Activated T-helper 1 cell treated with anti-CD3 and anti-CD28 coated beads, Interleukin-12 subunit alpha, Interleukin-12 subunit beta, Interleukin-2, Interleukin-4 antibody, amounts not matched to agents 30 ng/mL and 10 ng/mL and 1 ng/mL, durations not matched to agents 14 hours and 24 hours and 36 hours (primary cell): ENCODE measurements around the gene TAS1R2. TPM values are rescaled to one million over a fixed set of nuclear protein-coding genes. Genes with fewer than 3 reads are reported as not detected.
"Not testable (repeated sequence)": the region's sequence is repeated elsewhere in the genome, so short reads cannot be mapped to it uniquely, and the experiment has no call there.

Experiments used
- DNase-seq: peaks from one replicate; pipeline ENCODE4 v3.0.0; 2021; ENCODE audit warnings: low spot score
- H3K27ac Mint-ChIP-seq: one replicate; pipeline ENCODE4 v1.8.0; 2021; ENCODE audit warnings: mild to moderate bottlenecking, mixed read lengths
- H3K27me3 Mint-ChIP-seq: one replicate; pipeline ENCODE4 v1.8.0; 2022; ENCODE audit warnings: mild to moderate bottlenecking, moderate library complexity, mixed read lengths; ENCODE audit not compliant: insufficient read depth
- H3K36me3 Mint-ChIP-seq: one replicate; pipeline ENCODE4 v1.8.0; 2021; ENCODE audit warnings: low read depth, mixed read lengths
- H3K4me1 Mint-ChIP-seq: one replicate; pipeline ENCODE4 v1.8.0; 2021; ENCODE audit warnings: low read depth, mixed read lengths
- H3K4me3 Mint-ChIP-seq: one replicate; pipeline ENCODE4 v1.8.0; 2021; ENCODE audit warnings: mild to moderate bottlenecking, moderate library complexity, mixed read lengths
- H3K9me3 Mint-ChIP-seq: one replicate; pipeline ENCODE4 v1.8.0; 2021; ENCODE audit warnings: mixed read lengths
- intact Hi-C: fragments of 100-400 bp; cut with micrococcal nuclease; formaldehyde crosslinking; loops from one replicate; pipeline ENCODE4 v1.15.1; 2024
- total RNA-seq: library from RNA; stranded (reverse); gene quantifications from 2 replicates; pipeline ENCODE4 v1.2.3, GENCODE V29; 2022

The TAS1R2 gene
- total RNA-seq, 1 donor from 2014 or later = not detected

DNA sequence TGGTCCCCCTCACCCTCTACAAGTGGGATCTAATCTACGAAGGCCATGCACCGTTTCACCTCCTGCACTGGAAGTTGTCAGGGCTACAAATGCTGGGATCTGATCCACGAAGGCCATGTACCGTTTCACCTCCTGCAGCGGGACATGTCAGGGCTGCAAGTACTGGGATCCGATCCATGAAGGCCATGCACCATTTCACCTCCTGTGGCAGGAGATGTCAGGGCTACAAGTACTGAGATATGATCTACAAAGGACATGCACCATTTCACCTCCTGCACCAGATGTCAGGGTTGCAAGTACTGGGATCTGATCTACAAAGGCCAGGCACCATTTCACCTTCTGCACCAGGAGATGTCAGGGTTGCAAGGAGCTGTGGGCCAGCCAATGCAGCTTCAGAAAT is 35.9 kb upstream of the TAS1R2 start:
- H3K4me1 Mint-ChIP-seq = peaks cover 11% of the 10 kb centered on the region
- no peak overlapping the region for H3K4me3 Mint-ChIP-seq
- intact Hi-C loops = no loop called here
- no peak overlapping the region for H3K27ac Mint-ChIP-seq
- no peaks in the 10 kb centered on the region for H3K27me3 Mint-ChIP-seq
- H3K9me3 Mint-ChIP-seq = no peaks in the 10 kb centered on the region
- DNase-seq = no peak
- H3K36me3 Mint-ChIP-seq = no peaks in the 10 kb centered on the region

DNA sequence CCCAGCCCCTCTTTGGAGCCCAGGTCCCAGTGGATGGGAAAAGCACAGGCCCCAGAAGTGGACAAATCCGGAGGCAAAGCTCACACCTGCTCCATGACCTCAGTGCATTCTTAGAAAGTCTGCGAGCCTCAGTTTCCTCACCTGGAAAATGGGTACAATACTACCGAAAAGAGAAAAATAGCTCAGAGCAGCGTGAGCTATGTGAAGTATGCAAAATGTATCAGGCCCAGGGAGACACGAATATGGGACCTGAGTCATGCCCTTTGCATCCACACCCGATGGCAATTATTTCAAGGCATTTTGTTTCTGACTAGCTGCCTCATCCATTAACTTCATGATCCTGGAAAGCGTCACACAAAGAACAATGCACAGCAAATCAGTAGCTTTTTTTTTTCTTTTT is 33.7 kb upstream of the TAS1R2 start:
- intact Hi-C loops = no loop called here
- Mint-ChIP-seq H3K4me1 (no peaks in the 10 kb centered on the region), H3K4me3 (no peak overlapping the region), H3K9me3 (no peaks in the 10 kb centered on the region), H3K36me3 (no peaks in the 10 kb centered on the region), H3K27me3 (no peaks in the 10 kb centered on the region), H3K27ac (no peak overlapping the region)
- no peak for DNase-seq

DNA sequence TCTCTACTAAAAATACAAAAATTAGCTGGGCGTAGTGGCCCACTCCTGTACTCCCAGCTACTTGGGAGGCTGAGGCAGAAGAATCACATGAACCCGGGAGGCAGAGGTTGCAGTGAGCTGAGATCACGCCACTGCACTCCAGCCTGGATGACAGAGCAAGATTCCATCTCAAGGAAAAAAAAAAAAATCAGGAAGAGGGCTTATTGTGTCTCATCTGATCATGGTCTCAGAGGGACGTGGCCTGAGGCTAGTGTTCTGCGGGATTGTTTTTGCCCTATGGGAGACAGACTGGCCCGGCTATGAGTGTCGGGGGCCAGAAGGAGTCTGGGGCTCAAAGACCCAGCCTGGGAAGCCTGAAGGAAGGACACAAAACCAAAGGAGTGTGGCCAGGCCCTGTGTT is 32.4 kb upstream of the TAS1R2 start:
- intact Hi-C loops, H3K4me1 Mint-ChIP-seq, H3K36me3 Mint-ChIP-seq, H3K27ac Mint-ChIP-seq, H3K9me3 Mint-ChIP-seq, H3K4me3 Mint-ChIP-seq, DNase-seq, H3K27me3 Mint-ChIP-seq: not testable (repeated sequence)

DNA sequence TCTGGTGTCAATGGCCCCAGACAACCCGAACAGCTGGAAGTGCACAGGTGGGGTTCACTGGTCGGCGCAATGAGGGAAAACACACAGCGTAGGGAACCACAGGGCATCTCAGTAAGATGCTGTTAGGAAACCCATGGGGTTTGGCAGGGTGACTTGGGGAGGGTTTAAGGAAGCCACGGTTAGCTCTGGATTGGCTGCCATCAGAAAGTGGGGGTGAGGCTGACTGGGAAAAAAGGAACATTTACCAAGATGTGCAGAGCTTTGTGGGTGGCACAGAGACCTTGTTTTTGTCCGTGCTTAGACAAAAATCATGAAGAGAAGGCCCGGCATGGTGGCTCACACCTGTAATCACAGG is 31.9 kb upstream of the TAS1R2 start:
- Mint-ChIP-seq H3K9me3 (no peaks in the 10 kb centered on the region), H3K4me3 (no peak overlapping the region), H3K36me3 (no peaks in the 10 kb centered on the region), H3K27me3 (no peaks in the 10 kb centered on the region), H3K4me1 (no peaks in the 10 kb centered on the region), H3K27ac (no peak overlapping the region)
- no peak for DNase-seq
- intact Hi-C loops = no loop called here

DNA sequence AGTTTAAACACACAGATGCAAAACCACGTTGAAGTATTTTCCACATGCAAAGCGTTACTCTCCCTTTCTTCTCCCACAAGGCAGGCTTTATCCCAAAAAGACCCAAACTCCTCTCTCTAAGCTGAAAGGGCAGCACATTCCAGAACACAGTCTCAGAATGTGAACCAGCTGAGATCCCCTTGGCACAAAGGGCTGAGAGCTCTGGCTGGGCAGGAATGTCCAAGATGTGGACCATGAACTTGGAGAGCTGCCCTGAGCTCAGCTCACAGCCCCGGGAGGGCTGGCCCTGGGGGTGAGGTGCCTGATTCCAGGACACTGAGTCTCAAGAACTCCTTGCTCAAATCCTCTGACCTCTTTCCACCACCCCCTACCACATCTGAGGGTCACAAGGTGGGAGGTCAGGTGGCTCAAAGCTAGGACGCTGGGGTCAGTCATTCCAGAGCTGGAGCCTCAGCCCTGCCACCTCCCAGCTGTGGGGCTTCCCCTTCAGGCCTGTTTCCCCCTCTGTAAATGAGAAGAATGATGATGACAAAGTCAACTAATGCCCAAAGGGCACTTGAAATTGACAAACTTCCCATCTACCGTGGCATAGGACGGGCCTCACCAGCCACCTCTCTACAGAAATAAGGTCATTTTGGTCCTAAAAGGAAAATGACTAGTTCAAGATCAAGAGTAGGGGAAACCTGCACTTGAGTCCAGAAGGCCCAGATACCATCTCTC is 31.4 kb upstream of the TAS1R2 start:
- H3K4me1 Mint-ChIP-seq = no peaks in the 10 kb centered on the region
- H3K9me3 Mint-ChIP-seq = no peaks in the 10 kb centered on the region
- intact Hi-C loops = no loop called here
- DNase-seq = no peak
- H3K36me3 Mint-ChIP-seq = no peaks in the 10 kb centered on the region
- H3K27me3 Mint-ChIP-seq = no peaks in the 10 kb centered on the region
- no peak overlapping the region for H3K4me3 Mint-ChIP-seq
- H3K27ac Mint-ChIP-seq = no peak overlapping the region

DNA sequence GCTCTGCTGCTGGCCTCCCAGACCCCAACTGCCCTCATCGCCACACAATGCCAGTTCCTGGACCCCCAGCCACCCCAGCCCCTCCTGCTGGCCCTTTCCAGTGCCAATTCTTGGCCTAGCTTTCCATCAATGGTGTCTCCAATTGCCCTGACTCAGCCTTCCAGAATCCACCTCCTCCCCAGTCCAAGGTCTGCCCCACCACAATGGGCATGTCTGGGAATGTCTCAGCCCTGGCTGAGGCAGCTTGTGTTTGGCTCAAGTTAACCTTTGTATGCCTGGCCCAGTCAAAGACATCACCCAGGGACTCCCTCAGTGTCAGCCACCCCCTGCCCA is 26.5 kb upstream of the TAS1R2 start:
- Mint-ChIP-seq H3K4me1 (no peaks in the 10 kb centered on the region), H3K27me3 (no peaks in the 10 kb centered on the region), H3K36me3 (no peaks in the 10 kb centered on the region)

DNA sequence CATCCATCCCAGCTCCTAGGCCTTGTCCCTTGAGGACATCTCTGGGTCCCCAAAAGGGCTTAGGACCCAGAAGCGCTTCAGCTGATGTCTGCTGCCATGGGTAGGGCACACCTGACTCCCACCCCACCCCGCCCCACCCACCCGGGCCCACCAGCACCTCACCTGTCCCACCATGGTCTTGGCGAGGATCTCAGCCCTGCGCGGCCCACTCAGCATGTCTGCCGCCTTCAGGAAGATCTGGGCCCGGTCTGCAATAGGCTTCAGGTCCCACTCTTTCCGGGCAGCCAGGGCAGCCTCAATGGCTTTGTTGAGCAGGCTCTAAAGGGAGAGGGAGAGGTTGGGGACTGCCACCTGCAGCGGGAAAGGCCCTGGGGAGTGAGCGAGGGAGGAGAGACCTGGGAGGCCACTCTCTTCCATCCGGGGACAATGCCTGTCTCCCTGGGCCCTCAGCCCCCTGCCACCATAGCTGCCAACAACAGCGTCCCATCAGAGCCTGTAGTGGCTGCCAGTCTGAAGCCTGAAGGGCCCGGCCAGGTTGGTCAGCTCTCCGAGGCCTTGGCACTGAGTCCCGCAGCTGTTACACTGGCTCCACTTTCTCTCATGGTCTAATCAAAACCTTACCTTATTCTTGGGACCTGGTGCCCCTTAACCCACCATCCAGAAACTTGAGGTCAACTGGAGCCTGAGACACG is 26.0 kb upstream of the TAS1R2 start:
- Mint-ChIP-seq H3K4me1 (no peaks in the 10 kb centered on the region), H3K27ac (no peak overlapping the region), H3K9me3 (no peaks in the 10 kb centered on the region), H3K4me3 (no peak overlapping the region), H3K27me3 (no peaks in the 10 kb centered on the region), H3K36me3 (no peaks in the 10 kb centered on the region)
- no peak for DNase-seq
- intact Hi-C loops = no loop called here

More for the DNA sequence above, 26.5 kb upstream of the TAS1R2 start:
- H3K27ac Mint-ChIP-seq = no peak overlapping the region
- H3K4me3 Mint-ChIP-seq = no peak overlapping the region
- no peaks in the 10 kb centered on the region for H3K9me3 Mint-ChIP-seq
- no peak for DNase-seq
- intact Hi-C loops = no loop called here

DNA sequence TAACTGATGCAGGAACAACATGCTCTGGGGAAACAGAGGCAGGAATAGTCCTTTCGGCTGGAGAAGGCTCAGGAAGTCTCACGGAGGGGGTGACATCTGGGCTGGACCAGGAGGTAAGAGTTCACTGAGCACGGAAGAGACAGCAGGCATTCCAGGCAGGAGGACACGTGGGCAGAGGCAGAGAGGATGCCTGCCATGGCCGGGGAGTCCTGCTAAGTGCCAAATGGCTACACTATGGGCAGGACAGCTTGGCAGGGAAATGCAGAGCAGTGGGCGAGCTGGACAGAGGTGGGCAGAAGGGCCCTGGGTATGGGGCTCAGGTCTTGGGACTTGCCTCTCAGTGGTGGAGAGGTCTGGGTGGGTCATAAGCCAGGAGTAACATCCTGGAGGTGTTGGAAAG is 25.3 kb upstream of the TAS1R2 start:
- Mint-ChIP-seq H3K27me3 (no peaks in the 10 kb centered on the region), H3K9me3 (no peaks in the 10 kb centered on the region), H3K27ac (no peak overlapping the region), H3K4me3 (no peak overlapping the region), H3K4me1 (no peaks in the 10 kb centered on the region), H3K36me3 (no peaks in the 10 kb centered on the region)
- intact Hi-C loops = loop anchor here (1.0 kb wide), 5 partner anchors 23 to 357 kb away; no protein-coding TSS in a partner anchor
- no peak for DNase-seq

DNA sequence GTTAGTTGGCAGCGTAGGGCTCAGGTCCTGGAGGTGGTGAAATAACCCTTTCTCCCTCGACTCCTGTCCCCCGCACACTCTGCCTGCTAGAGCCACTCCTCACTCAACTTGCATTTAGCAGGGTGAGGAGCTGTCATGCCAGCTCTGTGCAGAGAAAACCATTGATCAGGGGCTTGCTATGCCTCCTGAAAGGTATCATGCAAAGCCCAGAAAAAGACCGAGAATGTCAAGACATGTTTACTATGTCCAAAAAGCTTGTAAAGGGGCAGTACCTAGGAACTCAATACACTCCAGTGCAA is 24.9 kb upstream of the TAS1R2 start:
- Mint-ChIP-seq H3K4me3 (no peak overlapping the region), H3K4me1 (no peaks in the 10 kb centered on the region), H3K9me3 (no peaks in the 10 kb centered on the region), H3K27ac (no peak overlapping the region), H3K36me3 (no peaks in the 10 kb centered on the region), H3K27me3 (no peaks in the 10 kb centered on the region)
- intact Hi-C loops = loop anchor here (1.0 kb wide), 5 partner anchors 23 to 357 kb away; no protein-coding TSS in a partner anchor
- no peak for DNase-seq

DNA sequence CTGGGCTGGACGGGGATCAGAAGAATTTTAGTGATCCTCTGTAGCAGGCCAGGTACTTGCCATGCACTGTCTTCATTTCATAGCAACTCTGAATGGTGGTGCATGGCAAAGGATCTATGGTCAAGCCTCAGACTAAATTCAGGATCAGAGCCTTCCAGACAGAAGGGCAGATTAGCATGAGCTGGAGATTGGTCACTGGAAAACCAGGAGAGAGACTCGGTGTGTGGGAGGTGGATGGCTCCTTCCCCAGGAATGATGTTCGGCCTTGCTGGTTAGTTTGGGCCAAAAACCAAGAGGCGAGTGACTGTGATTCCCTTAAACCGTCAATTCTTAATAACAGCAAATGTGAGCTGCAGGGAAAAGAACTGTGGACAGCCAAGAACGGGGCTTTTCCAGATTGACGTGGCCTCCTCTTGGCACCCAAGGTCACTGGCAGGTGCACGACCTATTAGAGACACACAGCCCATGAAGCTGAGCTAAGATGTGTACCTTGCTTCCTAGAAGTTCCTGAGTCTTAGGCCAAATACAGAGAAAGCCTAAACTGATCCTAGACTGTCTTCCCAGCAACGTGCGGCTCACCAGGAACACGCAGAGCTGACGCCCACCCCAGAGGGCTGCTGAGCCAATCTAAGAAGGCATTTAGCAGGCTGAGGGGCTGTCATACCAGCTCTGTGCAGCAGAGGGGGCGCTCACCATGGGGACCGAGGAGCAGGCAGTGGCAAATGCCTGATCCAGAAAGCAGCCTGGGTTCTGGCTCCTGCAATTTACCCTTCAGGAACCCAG is 24.4 kb upstream of the TAS1R2 start:
- Mint-ChIP-seq H3K27me3 (no peaks in the 10 kb centered on the region), H3K9me3 (no peaks in the 10 kb centered on the region), H3K27ac (no peak overlapping the region), H3K36me3 (no peaks in the 10 kb centered on the region), H3K4me3 (no peak overlapping the region), H3K4me1 (no peaks in the 10 kb centered on the region)
- intact Hi-C loops = loop anchor here (1.0 kb wide), 5 partner anchors 23 to 357 kb away; no protein-coding TSS in a partner anchor
- peak; percentile 49 for DNase-seq

DNA sequence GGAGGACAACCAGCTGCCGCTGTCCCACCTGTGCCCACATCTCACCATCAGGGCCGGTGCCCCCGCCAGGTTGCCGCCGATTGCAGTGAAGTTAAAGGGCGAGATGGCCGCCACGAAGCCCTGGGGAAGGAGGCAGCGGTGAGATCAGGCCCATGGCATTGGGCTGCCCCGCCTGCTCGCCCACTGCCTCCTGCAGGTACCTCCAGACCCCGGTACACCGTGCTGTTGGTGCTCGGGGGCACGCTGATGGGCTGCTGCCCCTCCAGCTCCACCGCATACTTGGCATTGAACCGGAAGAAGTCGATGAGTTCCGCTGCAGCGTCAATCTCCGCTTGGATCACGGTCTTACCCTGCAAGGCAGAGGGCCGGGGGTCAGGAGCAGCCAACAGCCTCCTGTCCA is 23.6 kb upstream of the TAS1R2 start:
- intact Hi-C loops = no loop called here
- Mint-ChIP-seq H3K4me3 (no peak overlapping the region), H3K9me3 (no peaks in the 10 kb centered on the region), H3K36me3 (no peaks in the 10 kb centered on the region), H3K27me3 (no peaks in the 10 kb centered on the region), H3K27ac (no peak overlapping the region), H3K4me1 (no peaks in the 10 kb centered on the region)
- no peak for DNase-seq

DNA sequence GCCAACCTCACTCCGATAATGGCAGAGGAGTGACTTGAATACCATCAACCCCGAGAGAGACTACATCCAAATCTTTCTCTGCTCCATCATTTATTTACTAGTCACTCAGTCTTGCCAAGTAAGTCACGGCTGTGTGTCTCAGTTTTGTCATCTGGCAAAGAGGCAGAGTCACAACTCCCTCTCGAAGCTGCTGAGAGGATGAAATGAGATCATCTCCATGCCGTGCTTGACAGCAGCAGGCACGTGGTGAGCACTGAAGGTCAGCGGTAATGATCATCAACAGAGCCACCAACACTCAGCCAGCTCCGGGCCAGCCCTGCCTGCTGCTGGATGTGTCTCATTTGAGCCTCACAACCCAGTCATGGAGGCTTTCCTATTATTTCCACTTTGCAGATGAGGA is 23.0 kb upstream of the TAS1R2 start:
- no peaks in the 10 kb centered on the region for H3K9me3 Mint-ChIP-seq
- intact Hi-C loops = no loop called here
- H3K27ac Mint-ChIP-seq = no peak overlapping the region
- H3K4me1 Mint-ChIP-seq = no peaks in the 10 kb centered on the region
- DNase-seq = no peak
- H3K27me3 Mint-ChIP-seq = no peaks in the 10 kb centered on the region
- H3K36me3 Mint-ChIP-seq = no peaks in the 10 kb centered on the region
- no peak overlapping the region for H3K4me3 Mint-ChIP-seq

DNA sequence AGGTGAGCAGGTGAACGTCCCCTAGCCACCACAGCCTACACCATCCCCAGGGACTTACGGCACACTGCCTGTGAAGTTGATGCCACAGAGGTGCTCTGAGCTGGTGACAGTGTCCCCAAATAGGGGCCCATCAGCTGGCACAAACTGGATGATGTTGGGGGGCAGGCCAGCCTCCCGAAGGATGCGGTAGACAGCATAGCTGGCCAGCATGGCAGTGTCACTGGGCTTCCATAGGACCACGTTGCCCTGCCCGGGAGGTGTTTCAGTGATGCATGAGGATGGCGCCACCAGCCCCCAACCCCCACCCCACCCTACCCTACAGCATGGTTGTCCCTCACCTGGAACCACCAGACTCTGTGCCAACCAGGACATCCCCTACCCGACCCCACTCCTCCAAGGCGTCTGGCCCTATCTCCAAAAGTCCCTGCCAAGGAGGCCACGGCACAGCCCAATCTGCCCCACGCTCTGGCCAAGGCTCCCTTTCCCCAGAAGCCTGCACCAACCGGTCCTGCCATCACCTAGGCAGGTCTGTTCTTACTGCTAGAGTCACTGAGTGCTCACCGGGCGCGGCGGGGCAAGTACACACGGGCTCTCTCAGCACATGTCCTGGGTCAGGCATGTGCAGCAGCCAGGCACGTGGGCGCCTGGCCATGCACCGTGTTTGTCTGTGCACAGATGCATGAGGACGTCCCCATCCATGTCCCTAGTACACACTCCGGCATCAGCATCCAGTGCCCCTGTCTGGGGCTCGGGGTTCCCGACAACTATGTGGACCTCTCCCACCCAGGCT is 22.4 kb upstream of the TAS1R2 start:
- intact Hi-C loops = no loop called here
- Mint-ChIP-seq H3K36me3 (no peaks in the 10 kb centered on the region), H3K27ac (no peak overlapping the region), H3K4me3 (no peak overlapping the region), H3K9me3 (no peaks in the 10 kb centered on the region), H3K4me1 (no peaks in the 10 kb centered on the region), H3K27me3 (no peaks in the 10 kb centered on the region)
- no peak for DNase-seq
